Heart left ventricle (tissue), 16 donors: ENCODE results near the gene ODR4. TPM values are rescaled to one million over a fixed set of nuclear protein-coding genes. Genes with fewer than 3 reads are reported as not detected.

Experiments used
- ATAC-seq, 4 donors: fragments of 200-7000 bp; cut with Tn5 transposase; one replicate each; pipeline ENCODE4 v1.9.1; 2020 to 2022; ENCODE audit warnings: moderate library complexity in 4 of 4, mild to moderate bottlenecking in 3 of 4, moderate number of reproducible peaks in 1 of 4
- DNase-seq, 5 donors: peaks; one replicate each; pipeline ENCODE4 v3.0.0-alpha.2; 2020
- H3K27ac ChIP-seq, 12 donors: fragments of 200-600 bp; sonication (generic) in 4 of 12; one replicate each; pipeline versions ENCODE4 v1.5.0 to v1.8.0; 2016 to 2022; ENCODE audit warnings: mild to moderate bottlenecking in 2 of 12
- H3K27me3 ChIP-seq, 9 donors: fragments of 200-600 bp; sonication (generic) in 2 of 9; one replicate each; pipeline versions ENCODE4 v1.5.1 to v1.8.0; 2016 to 2022; ENCODE audit warnings: mild to moderate bottlenecking in 3 of 9
- H3K36me3 ChIP-seq, 9 donors: fragments of 200-600 bp; sonication (generic) in 2 of 9; one replicate each; pipeline versions ENCODE4 v1.5.0 to v1.8.0; 2018 to 2022; ENCODE audit warnings: mild to moderate bottlenecking in 2 of 9
- H3K4me1 ChIP-seq, 12 donors: fragments of 200-600 bp; sonication (generic) in 4 of 12; one replicate each; pipeline versions ENCODE4 v1.5.0 to v1.8.0; 2016 to 2022; ENCODE audit warnings: mild to moderate bottlenecking in 3 of 12
- H3K4me3 ChIP-seq, 12 donors: fragments of 200-600 bp; sonication (generic) in 4 of 12; one replicate each; pipeline versions ENCODE4 v1.5.0 to v1.8.0; 2017 to 2022; ENCODE audit warnings: mild to moderate bottlenecking in 9 of 12, moderate library complexity in 4 of 12
- H3K9me3 ChIP-seq, 12 donors: fragments of 200-600 bp; sonication (generic) in 4 of 12; one replicate each; pipeline versions ENCODE4 v1.5.0 to v1.8.0; 2016 to 2022; ENCODE audit warnings: mild to moderate bottlenecking in 1 of 12
- POLR2A ChIP-seq, 2 donors: fragments of 450-650 bp; IDR thresholded peaks; one replicate each; pipeline ENCODE4 v1.6.1; 2017; ENCODE audit warnings: antibody characterized with exemption in 2 of 2, mild to moderate bottlenecking in 2 of 2, moderate library complexity in 2 of 2
- WGBS, 4 donors: extraction: QIAGEN DNeasy Blood & Tissue Kit in 2 of 4; methylation state at CpG; one replicate each; pipeline versions ENCODE4 v1.1.5 to v1.1.7; 2013 to 2018; 5-methylcytosine and 5-hydroxymethylcytosine counted together
- intact Hi-C, 10 donors: fragments of 100-400 bp; cut with DNase I; formaldehyde crosslinking; loops; one replicate each; pipeline versions ENCODE4 v1.11.1 to v1.14.2; 2022
- long read RNA-seq, 3 donors: library from polyadenylated mRNA; unstranded; transcript quantifications; one replicate each; pipeline ENCODE4 v2.0.0, GENCODE V29; 2020 to 2021
- polyA plus RNA-seq, 2 donors: library from polyadenylated mRNA; stranded (reverse); fragments of 200-250 nt; gene quantifications; one replicate each; pipeline ENCODE4 v1.2.3, GENCODE V29; 2013
- total RNA-seq, 9 donors: library from RNA; depleted of rRNA in 2 of 9; stranded (reverse); fragments of >200 nt in 2 of 9; fragmentation: NEBNext Ultra II Directional in 3 of 9; extraction: Animal tissue kit (Norgen Biotek cat#: 25700) in 3 of 9; gene quantifications; one replicate each; pipeline versions ENCODE4 v1.1.0 to v1.2.4, GENCODE V29; 2016 to 2023
- TF ChIP-seq, protein P1 (sequence below), 12 donors: fragments of 200-600 bp; sonication (generic) in 4 of 12; IDR thresholded peaks; one replicate each; pipeline versions ENCODE4 v1.5.0 to v1.8.0; 2018 to 2022; ENCODE audit warnings: antibody characterized with exemption in 12 of 12, mild to moderate bottlenecking in 5 of 12
- donor health status: ischemic (EF 13 %, LVEDD 7.1; RV severe dilation, severe dysfunction).
- donor health status: healthy with polysubstance abuse.
- donor health status: DM: no; HTN: yes; CAD: no.
- donor health status: DM: no; HTN: no; CAD: no.
- donor health status: ischemic (EF 25% LVEDD 6.9; RV normal size, moderate dysfunction).
- donor health status: ischemic (EF 25% LVEDD 5.7; RV mildly dilated, moderate dysfunction).
- donor health status: healthy.
- donor health status: DM: yes; HTN: yes; CAD: no.
- donor health status: ischemic (EF 35%, LVEDD 5.7; RV mildly dilated, moderate dysfunction).
- donor health status: nonischemic (EF 11% LVEDD 7.7; RV severe dilation, severe dysfunction).
- donor health status: DM: yes; HTN: yes; CAD: no.
- donor health status: PGD.
- donor health status: ischemic (EF 29% LVEDD 5.4; RV normal size, mild dysfunction).
- donor health status: nonischemic (EF 23%, LVEDD 6.1; RV moderate dilation, normal function).

ODR4 gene
- 10 to 100 TPM in 7 of 9 donors, 1 to 10 TPM in 2; 8.7 to 15.5 (median 11.3) TPM for total RNA-seq
- polyA plus RNA-seq = 10 to 100 TPM in 1 of 2 donors, 1 to 10 TPM in 1; 9.2 to 12.9 TPM
- long read RNA-seq, donor 1, transcript ODR4-201 (14 exons, 3,792 nt) = major isoform, 17 of 23 reads
- long read RNA-seq, donor 1, partial matches to known transcripts = 0 of 23 reads
- long read RNA-seq, donor 1, other reads (novel, unspliced or antisense) = 5 of 23 reads
- long read RNA-seq, donor 2, transcript ODR4-201 (14 exons, 3,792 nt) = major isoform, 73 of 95 reads
- long read RNA-seq, donor 2, partial matches to known transcripts = 4 of 95 reads
- long read RNA-seq, donor 2, other reads (novel, unspliced or antisense) = 14 of 95 reads
- long read RNA-seq, donor 3, transcript ODR4-201 (14 exons, 3,792 nt) = major isoform, 15 of 23 reads
- long read RNA-seq, donor 3, partial matches to known transcripts = 1 of 23 reads
- long read RNA-seq, donor 3, other reads (novel, unspliced or antisense) = 4 of 23 reads

DNA sequence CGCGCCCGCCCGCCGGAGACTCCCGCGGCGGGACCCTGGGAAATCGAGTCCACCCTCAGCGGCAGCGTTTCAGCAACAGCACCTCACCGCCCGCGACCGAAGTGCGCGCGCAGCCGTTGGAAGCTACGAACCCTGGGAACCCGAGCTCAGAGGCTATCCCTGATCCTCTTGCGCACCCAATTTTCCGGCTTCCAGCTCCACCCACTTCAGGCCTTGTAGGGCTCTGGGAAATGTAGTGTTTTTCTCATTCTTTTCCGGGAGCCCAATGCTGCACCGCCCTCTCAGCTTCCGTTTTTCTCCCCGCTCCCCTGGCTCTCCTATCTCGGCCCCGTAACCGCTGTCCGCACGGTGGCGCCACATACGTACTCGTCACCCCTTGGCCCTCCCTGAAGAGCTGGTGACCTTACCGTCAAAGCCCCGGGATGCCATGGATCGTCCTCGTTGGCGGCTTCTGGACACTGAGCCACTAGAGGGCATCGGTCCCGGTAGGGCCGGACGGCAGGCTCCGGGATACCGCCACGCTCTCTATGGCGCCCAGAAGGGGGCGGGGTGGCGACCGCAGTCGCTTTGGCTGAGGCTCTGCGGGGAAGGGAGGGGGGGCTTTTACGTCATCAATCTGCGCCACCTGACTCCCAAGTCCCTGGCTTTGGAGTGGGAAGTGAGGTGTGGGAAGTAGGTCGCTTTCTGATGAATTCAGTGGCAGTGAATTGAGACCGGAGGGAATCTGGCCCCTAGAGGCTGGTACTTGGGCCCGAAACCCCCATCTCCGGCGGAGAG is at the start of gene ODR4, which contains the start of gene TPR:
ODR4 (plus strand) TSS at position 687 of the 777 bp plus-strand sequence. CDS start 3,948 bp downstream, outside the sequence.
TPR (minus strand) TSS at position 102 of the 777 bp plus-strand sequence. CDS start 225 bp downstream, outside the sequence.
- intact Hi-C loops = loop anchor here in 1 of 10 donors (5.0 kb wide), 1 partner anchor 1218 kb away; the partner anchor contains the start of genes SWT1 and TRMT1L
- Histone ChIP-seq H3K4me3 (peak within 1 kb of the TSS; percentile 70 to 94 (median 85)), H3K27me3 (no peaks in the 10 kb centered on the region), H3K27ac (peak within 1 kb of the TSS; percentile 90 to 99 (median 96)), H3K9me3 (no peaks in the 10 kb centered on the region), H3K4me1 (peaks cover 7 to 39% (median 26%) of the 10 kb centered on the region in 12 donors), H3K36me3 (peaks cover 0 to 41% (median 37%) of the 10 kb centered on the region in 9 donors)
- TF ChIP-seq POLR2A (IDR thresholded peaks at IDR 0.05) = peak; percentile 31 to 88
- TF ChIP-seq, protein P1, sequence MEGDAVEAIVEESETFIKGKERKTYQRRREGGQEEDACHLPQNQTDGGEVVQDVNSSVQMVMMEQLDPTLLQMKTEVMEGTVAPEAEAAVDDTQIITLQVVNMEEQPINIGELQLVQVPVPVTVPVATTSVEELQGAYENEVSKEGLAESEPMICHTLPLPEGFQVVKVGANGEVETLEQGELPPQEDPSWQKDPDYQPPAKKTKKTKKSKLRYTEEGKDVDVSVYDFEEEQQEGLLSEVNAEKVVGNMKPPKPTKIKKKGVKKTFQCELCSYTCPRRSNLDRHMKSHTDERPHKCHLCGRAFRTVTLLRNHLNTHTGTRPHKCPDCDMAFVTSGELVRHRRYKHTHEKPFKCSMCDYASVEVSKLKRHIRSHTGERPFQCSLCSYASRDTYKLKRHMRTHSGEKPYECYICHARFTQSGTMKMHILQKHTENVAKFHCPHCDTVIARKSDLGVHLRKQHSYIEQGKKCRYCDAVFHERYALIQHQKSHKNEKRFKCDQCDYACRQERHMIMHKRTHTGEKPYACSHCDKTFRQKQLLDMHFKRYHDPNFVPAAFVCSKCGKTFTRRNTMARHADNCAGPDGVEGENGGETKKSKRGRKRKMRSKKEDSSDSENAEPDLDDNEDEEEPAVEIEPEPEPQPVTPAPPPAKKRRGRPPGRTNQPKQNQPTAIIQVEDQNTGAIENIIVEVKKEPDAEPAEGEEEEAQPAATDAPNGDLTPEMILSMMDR (IDR thresholded peaks at IDR 0.05) = peak; percentile 68 to 98 (median 86)
- DNase-seq (peak; percentile 97 to 99 (median 98)), ATAC-seq (peak; percentile 95 to 98 (median 96))
- 0 to 1% (median 0%) methylated on average over 40 to 60 of the region's 60 CpGs for WGBS, 4 donors

DNA sequence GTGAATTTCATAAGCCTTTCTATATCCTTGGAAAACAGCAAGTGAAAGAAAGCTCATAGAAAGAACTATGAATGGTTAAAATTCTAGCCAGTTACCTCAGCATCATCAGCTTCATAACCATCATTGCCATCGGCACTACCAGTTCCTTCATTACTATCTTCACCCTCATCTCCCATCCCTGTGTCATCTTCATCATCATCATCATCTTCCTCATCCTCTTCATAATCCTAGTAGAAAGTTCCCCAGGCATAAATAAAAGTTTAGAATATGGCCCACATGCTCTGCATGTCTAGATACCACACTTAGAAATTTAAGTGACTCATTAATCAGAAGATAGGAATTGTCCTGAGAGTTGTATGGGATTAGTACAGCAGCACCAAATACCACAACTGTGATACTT is 49.6 kb upstream of the ODR4 start:
- ATAC-seq = no peak
- Histone ChIP-seq H3K36me3 (peaks cover 0 to 97% (median 93%) of the 10 kb centered on the region in 9 donors), H3K4me3 (no peak overlapping the region), H3K27ac (no peak overlapping the region), H3K9me3 (no peaks in the 10 kb centered on the region), H3K27me3 (no peaks in the 10 kb centered on the region), H3K4me1 (no peaks in the 10 kb centered on the region)
- DNase-seq = no peak
- 75 to 96% (median 87%) methylated on average over 1 of the region's 1 CpG for WGBS, 4 donors
- TF ChIP-seq, protein P1 (IDR thresholded peaks at IDR 0.05) = no peak
- TF ChIP-seq POLR2A (IDR thresholded peaks at IDR 0.05) = no peak
- intact Hi-C loops = loop anchor here in 1 of 10 donors (5.0 kb wide), 1 partner anchor 36 kb away; no protein-coding TSS in a partner anchor

DNA sequence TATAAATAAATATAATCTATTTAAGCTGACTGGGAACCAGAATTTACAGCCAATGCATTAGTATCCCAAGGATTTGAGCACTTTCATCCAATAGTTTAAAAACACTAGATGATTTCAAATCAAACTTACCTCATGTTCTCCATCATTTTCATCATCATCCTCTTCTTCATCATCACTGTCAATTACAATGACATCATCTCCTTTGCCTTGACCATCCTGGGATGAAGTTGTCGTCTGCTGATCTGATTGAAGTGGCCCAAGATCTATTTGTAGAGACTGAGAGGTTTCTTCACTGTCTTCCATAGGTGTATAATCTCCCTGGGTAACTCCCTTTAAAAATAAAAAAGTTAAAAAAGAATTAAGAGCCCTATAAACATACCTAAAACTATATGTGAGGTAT is 48.3 kb upstream of the ODR4 start:
- Histone ChIP-seq H3K4me1 (no peaks in the 10 kb centered on the region), H3K4me3 (no peak overlapping the region), H3K27me3 (no peaks in the 10 kb centered on the region), H3K27ac (no peak overlapping the region), H3K36me3 (peaks cover 0 to 97% (median 93%) of the 10 kb centered on the region in 9 donors), H3K9me3 (no peaks in the 10 kb centered on the region)
- no peak for DNase-seq
- 89 to 94% (median 91%) methylated on average over 1 of the region's 1 CpG for WGBS, 4 donors
- ATAC-seq = no peak
- intact Hi-C loops = loop anchor here in 1 of 10 donors (5.0 kb wide), 1 partner anchor 35 kb away; no protein-coding TSS in a partner anchor
- TF ChIP-seq, protein P1 (IDR thresholded peaks at IDR 0.05) = no peak
- TF ChIP-seq POLR2A (IDR thresholded peaks at IDR 0.05) = no peak
